ENCODE measurements around the gene TSSK2.
"Not testable (repeated sequence)": the region's sequence is repeated elsewhere in the genome, so short reads cannot be mapped to it uniquely, and the experiment has no call there.

DNA sequence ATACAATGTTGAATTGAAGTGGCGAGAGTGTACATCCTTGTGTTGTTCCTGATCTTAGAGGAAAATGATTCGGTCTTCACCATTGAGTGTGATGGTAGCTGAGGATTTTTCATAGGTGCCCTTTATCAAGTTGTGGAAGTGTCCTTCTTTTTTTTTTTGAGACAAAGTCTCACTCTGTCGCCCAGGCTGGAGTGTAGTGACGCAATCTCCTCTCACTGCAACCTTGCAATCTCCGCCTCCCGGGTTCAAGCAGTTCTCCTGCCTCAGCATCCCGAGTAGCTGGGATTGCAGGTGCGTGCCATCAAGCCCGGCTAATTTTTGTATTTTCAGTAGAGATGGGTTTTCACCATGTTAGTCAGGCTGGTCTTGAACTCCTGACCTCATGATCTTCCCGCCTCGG, 27.5 kb downstream of the TSSK2 start:
- not testable (repeated sequence) for TF ChIP-seq EZH2 (IDR thresholded peaks at IDR 0.05); POLR2AphosphoS5 (IDR thresholded peaks at IDR 0.05; ENCODE audit: borderline replicate concordance, low read depth, low read length)
